K562 (cell line): ENCODE data around the gene WDR90. TPM values are rescaled to one million over a fixed set of nuclear protein-coding genes. Genes with fewer than 3 reads are reported as not detected.

Experiments used
- AFF1 ChIP-seq, 2 experiments: fragments of 450-650 bp; IDR thresholded peaks; 2 replicates each; pipeline ENCODE4 v1.6.1; 2018; ENCODE audit warnings: mild to moderate bottlenecking in 2 of 2, low read depth in 1 of 2; ENCODE audit not compliant: partially characterized antibody in 2 of 2
- BACH1 ChIP-seq: fragments of 200-800 bp; sonication (Bioruptor generic); IDR thresholded peaks from 2 replicates; pipeline ENCODE4 v1.6.1; 2016; ENCODE audit warnings: missing genetic modification characterization, missing compliant biosample characterization
- BRF1 ChIP-seq: IDR thresholded peaks from 3 replicates; pipeline ENCODE4 v1.6.1; 2011; ENCODE audit warnings: borderline replicate concordance, mild to moderate bottlenecking; ENCODE audit not compliant: insufficient read length; ENCODE audit errors: extremely low read depth
- DMBX1 ChIP-seq: fragments of 250-450 bp; sonication (Bioruptor Pico); IDR thresholded peaks from 2 replicates; pipeline ENCODE4 v1.8.0; 2022; ENCODE audit warnings: inconsistent platforms, mild to moderate bottlenecking, moderate library complexity, borderline replicate concordance
- FOXA1 ChIP-seq: fragments of 450-650 bp; IDR thresholded peaks from 2 replicates; pipeline ENCODE4 v1.6.1; 2016; ENCODE audit warnings: mild to moderate bottlenecking, borderline replicate concordance
- ID3 ChIP-seq, 2 experiments: fragments of 250-450 bp in 1 of 2; fragments of 450-650 bp in 1 of 2; sonication (Bioruptor Pico) in 1 of 2; IDR thresholded peaks; 2 replicates each; pipeline versions ENCODE4 v1.6.1 to v1.8.0; 2016 to 2021; ENCODE audit warnings: mild to moderate bottlenecking in 2 of 2, moderate library complexity in 2 of 2, missing compliant biosample characterization in 1 of 2, missing genetic modification characterization in 1 of 2
- IRF9 ChIP-seq: fragments of 450-650 bp; IDR thresholded peaks from 2 replicates; pipeline ENCODE4 v1.6.1; 2016; ENCODE audit warnings: missing biosample characterization, missing genetic modification characterization
- LEF1 ChIP-seq: fragments of 450-650 bp; IDR thresholded peaks from 2 replicates; pipeline ENCODE4 v1.6.1; 2016; ENCODE audit warnings: mild to moderate bottlenecking
- MYBL2 ChIP-seq, 2 experiments: fragments of 450-650 bp in 1 of 2; sonication (generic) in 1 of 2; formaldehyde crosslinking in 1 of 2; IDR thresholded peaks; 2 replicates each; pipeline versions ENCODE4 v1.6.1 to v1.8.1; 2017 to 2022; ENCODE audit warnings: borderline replicate concordance in 1 of 2, inconsistent platforms in 1 of 2, low read depth in 1 of 2, mild to moderate bottlenecking in 1 of 2, missing genetic modification reagents in 1 of 2, moderate library complexity in 1 of 2
- NFATC3 ChIP-seq: fragments of 450-650 bp; IDR thresholded peaks from 2 replicates; pipeline ENCODE4 v1.6.1; 2017; ENCODE audit warnings: mild to moderate bottlenecking
- PURB ChIP-seq: sonication (generic); formaldehyde crosslinking; IDR thresholded peaks from 2 replicates; pipeline ENCODE4 v1.9.0; 2021; ENCODE audit warnings: low read depth, mild to moderate bottlenecking, missing genetic modification reagents
- TFAM ChIP-seq: fragments of 250-450 bp; sonication (Bioruptor Pico); conservative IDR thresholded peaks from 2 replicates; pipeline ENCODE4 v1.5.0; 2021; ENCODE audit warnings: mild to moderate bottlenecking, moderate library complexity
- ZMIZ1 ChIP-seq, 2 experiments: fragments of 150-350 bp in 1 of 2; IDR thresholded peaks; 2 replicates each; pipeline ENCODE4 v1.6.1; 2012 to 2016; ENCODE audit warnings: low read depth in 2 of 2, low read length in 2 of 2, mild to moderate bottlenecking in 1 of 2, moderate library complexity in 1 of 2
- ZNF384 ChIP-seq: IDR thresholded peaks from 2 replicates; pipeline ENCODE4 v1.6.1; 2012; ENCODE audit warnings: low read depth, low read length, improper control_type of control experiment
- polyA plus RNA-seq, 8 experiments: library from polyadenylated mRNA; depleted of rRNA in 4 of 8; stranded (reverse) in 5 of 8; unstranded in 3 of 8; fragments of >200 nt; fragmentation: Nextera tagmentation in 2 of 8; fragmentation: Illumina TruSeq in 1 of 8; extraction: Ambion mirVana in 2 of 8; extraction: Trizol in 1 of 8; gene quantifications; 2 replicates each; pipeline versions ENCODE4 v1.2.1 to v1.2.3, GENCODE V29; 2011 to 2014; ENCODE audit warnings: inconsistent platforms in 1 of 8, missing spikeins in 1 of 8
- total RNA-seq, 7 experiments: library from RNA; depleted of rRNA in 6 of 7; stranded (reverse); fragments of >200 nt in 6 of 7; fragmentation: Illumina TruSeq in 2 of 7; extraction: Trizol in 2 of 7; gene quantifications; 2 replicates each; pipeline versions ENCODE4 v1.2.1 to v1.2.3, GENCODE V29; 2011 to 2021; ENCODE audit warnings: low replicate concordance in 1 of 7

Gene WDR90
- total and polyA plus RNA-seq, 9 of the 15 experiments (the other 6 are each of a cell fraction or from before 2014, with no cell fraction given) = 0.44 to 12.6 (median 3.3) TPM

GRCh38 chr16:684071-684794 lies 35.1 kb downstream of the WDR90 start, which contains the start of gene JMJD8 (continued):
- no peak for TF ChIP-seq AFF1 (IDR thresholded peaks at IDR 0.05; ENCODE audit: low read depth in 1 of 2, partially characterized antibody in 2 of 2)
- TF ChIP-seq FOXA1 = no peak
- no peak for TF ChIP-seq IRF9 (tag)
- no peak for TF ChIP-seq BRF1
- TF ChIP-seq ZNF384 = no peak
- TF ChIP-seq LEF1 = no peak
- no peak for TF ChIP-seq TFAM (CRISPR knock-in tag)
- no peak for TF ChIP-seq BACH1 (tag)
- TF ChIP-seq MYBL2 (IDR thresholded peaks at IDR 0.05; ENCODE audit: low read depth) = no peak
- no peak for TF ChIP-seq MYBL2 (CRISPR knock-in tag; IDR thresholded peaks at IDR 0.05; ENCODE audit: borderline replicate concordance)
- no peak for TF ChIP-seq DMBX1 (CRISPR knock-in tag)
- TF ChIP-seq ZMIZ1 (IDR thresholded peaks at IDR 0.05; ENCODE audit: low read depth in 2 of 2, low read length in 2 of 2) = peak in 1 of 2 experiments; percentile 23; a peak in 1 of 4 replicates
- no peak for TF ChIP-seq NFATC3
- no peak for TF ChIP-seq ID3 (CRISPR knock-in tag; IDR thresholded peaks at IDR 0.05)
- TF ChIP-seq ID3 (tag; IDR thresholded peaks at IDR 0.05) = peak; percentile 61; the same call in 1 of the 2 replicates
- TF ChIP-seq PURB = no peak
